Spleen (tissue), 7 donors: Measurements from ENCODE around the gene OR10AD1.

Experiments
- POLR2AphosphoS5 ChIP-seq, 3 donors: sonication (generic); formaldehyde crosslinking; IDR thresholded peaks; one replicate each; pipeline ENCODE4 v1.5.1; 2017; ENCODE audit warnings: antibody characterized with exemption in 3 of 3
- TF ChIP-seq, protein P1 (sequence below), 11 experiments: fragments of 200-600 bp in 7 of 11; fragments of 450-650 bp in 4 of 11; sonication (generic) in 4 of 11; IDR thresholded peaks in 8 of 11; conservative IDR thresholded peaks in 3 of 11; 1 replicate in 7 of 11; 2 replicates in 4 of 11; pipeline versions ENCODE4 v1.4.0 to v1.8.0; 2016 to 2021; ENCODE audit warnings: antibody characterized with exemption in 11 of 11, inconsistent platforms in 4 of 11, mild to moderate bottlenecking in 1 of 11
- donor health status: DM: no; HTN: no; CAD: no; lungs with moderate emphysema.
- donor health status: DM: no; HTN: no; CAD: no.
- donor health status: DM: no; HTN: no; CAD: no.

DNA sequence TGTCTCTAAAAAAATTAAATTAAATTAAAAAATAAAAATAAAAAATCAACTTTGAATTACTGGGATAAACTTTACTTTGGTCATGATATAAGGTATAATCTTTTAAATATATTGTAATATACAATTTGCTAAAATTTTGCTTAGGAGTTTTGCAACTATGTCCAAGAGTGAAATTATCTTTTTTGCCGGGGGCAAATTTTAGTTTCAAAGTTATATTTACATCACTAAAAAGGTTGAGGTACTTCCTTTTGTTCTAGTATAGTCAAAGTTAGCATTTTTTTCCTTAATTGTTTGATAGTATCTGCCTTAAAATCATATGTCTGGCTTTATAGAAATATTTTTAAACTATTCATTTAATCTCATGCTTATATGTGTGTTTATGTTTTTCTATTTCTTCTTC lies 17.6 kb upstream of the OR10AD1 start:
- TF ChIP-seq, protein P1, sequence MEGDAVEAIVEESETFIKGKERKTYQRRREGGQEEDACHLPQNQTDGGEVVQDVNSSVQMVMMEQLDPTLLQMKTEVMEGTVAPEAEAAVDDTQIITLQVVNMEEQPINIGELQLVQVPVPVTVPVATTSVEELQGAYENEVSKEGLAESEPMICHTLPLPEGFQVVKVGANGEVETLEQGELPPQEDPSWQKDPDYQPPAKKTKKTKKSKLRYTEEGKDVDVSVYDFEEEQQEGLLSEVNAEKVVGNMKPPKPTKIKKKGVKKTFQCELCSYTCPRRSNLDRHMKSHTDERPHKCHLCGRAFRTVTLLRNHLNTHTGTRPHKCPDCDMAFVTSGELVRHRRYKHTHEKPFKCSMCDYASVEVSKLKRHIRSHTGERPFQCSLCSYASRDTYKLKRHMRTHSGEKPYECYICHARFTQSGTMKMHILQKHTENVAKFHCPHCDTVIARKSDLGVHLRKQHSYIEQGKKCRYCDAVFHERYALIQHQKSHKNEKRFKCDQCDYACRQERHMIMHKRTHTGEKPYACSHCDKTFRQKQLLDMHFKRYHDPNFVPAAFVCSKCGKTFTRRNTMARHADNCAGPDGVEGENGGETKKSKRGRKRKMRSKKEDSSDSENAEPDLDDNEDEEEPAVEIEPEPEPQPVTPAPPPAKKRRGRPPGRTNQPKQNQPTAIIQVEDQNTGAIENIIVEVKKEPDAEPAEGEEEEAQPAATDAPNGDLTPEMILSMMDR (IDR thresholded peaks at IDR 0.05 in 8 of 11, conservative IDR thresholded peaks at IDR 0.05 in 3 of 11): no peak
- no peak for TF ChIP-seq POLR2AphosphoS5 (IDR thresholded peaks at IDR 0.05)
